Suppressor macrophage (primary cell): ENCODE data around the gene MYL3.

Source experiments
- DNase-seq, 4 experiments: peaks; one replicate each; pipeline ENCODE4 v3.0.0-alpha.2; 2020 to 2022

The MYL3 gene

GRCh38 chr3:46899151-46900006 lies 36.1 kb upstream of the MYL3 start:
- DNase-seq = no peak

DNA sequence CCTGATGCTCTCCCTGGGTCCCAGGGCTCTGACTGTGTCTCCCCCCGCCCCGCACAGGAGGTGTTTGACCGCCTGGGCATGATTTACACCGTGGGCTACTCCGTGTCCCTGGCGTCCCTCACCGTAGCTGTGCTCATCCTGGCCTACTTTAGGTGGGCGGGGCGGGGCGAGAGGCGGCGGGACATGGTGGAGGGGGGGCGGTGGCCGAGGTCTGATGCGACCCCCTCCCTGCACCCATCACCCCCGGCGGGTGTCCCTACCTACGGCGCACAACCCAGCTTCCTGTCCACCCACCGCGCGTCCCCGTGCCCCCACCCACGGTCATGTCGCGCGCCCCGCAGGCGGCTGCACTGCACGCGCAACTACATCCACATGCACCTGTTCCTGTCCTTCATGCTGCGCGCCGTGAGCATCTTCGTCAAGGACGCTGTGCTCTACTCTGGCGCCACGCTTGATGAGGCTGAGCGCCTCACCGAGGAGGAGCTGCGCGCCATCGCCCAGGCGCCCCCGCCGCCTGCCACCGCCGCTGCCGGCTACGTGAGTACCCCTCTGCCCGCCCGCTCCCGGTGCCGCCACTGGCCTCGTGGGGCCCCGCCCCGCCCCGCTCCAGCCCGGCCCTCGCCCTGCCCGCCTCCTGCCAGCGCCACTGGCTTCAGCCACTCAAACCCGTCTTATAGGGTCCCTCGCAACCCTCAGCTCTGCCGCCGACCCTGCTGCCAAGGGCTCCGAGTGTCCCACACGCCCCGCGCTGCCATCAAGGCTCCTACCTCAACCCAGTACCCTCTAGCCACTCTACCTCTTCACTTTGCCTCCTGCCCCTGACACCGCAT lies 35.3 kb upstream of the MYL3 start:
- no peak for DNase-seq

DNA sequence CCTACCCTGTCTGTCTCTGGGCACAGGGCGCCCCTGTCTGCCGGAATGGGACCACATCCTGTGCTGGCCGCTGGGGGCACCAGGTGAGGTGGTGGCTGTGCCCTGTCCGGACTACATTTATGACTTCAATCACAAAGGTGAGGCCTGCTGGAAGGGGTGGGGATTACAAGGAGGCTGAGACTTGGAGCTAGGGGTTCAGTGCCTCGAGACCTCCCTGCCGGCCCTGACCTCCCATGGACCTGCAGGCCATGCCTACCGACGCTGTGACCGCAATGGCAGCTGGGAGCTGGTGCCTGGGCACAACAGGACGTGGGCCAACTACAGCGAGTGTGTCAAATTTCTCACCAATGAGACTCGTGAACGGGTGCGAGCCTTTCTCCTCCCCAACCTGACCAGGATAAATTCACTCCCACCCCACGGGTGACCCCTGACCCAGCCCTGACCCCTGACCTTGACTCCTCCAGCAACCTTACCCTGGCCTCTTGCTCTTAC lies 34.6 kb upstream of the MYL3 start:
- no peak for DNase-seq

- DNase-seq = no peak
Observed at GRCh38 chr3:46897031-46897430, 33.8 kb upstream of the MYL3 start.

DNA sequence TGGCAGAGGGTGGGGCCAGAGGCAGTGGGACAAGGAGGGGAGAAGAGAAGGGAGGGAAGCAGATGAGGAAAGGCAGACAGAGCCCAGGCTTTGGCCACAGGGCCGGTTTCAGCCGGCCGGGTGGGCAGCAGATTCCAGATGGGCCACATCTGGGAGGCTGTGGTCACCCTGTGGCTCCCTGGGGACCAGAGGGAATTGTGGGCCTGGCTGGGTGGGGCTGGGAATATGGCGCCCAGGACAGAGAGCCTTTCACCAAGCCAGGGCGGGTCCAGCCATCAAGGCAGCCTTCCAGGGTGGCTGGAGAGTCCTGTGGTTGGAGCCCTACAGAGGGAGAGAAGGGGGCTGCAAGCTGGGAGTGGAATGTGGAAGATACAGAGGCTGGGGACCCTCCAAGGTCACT lies 33.1 kb upstream of the MYL3 start:
- DNase-seq = no peak

- no peak for DNase-seq
Observed at GRCh38 chr3:46895761-46896160, 32.5 kb upstream of the MYL3 start.

GRCh38 chr3:46895204-46895660 lies 32.0 kb upstream of the MYL3 start:
- DNase-seq = peak; percentile 60 to 85 (median 73)

DNA sequence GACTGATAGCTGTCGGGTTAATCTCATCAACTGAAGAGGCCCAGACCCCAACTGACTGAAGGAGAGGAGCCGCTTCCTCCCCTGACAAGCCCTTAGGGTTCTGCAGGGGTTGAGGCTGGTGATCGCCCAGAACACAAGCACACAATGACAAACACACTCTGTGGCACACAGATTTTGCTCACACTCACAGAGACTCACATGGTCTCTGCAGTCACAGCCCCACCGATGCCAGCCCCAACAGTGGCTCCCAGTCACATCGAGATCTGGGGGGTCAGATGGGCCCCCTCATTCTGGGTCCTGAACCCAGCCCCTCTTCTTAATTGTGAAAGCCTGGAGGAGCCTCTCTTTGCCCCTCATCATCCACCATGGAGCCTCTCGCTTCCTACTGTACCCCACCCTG lies 31.0 kb upstream of the MYL3 start:
- DNase-seq = no peak

DNA sequence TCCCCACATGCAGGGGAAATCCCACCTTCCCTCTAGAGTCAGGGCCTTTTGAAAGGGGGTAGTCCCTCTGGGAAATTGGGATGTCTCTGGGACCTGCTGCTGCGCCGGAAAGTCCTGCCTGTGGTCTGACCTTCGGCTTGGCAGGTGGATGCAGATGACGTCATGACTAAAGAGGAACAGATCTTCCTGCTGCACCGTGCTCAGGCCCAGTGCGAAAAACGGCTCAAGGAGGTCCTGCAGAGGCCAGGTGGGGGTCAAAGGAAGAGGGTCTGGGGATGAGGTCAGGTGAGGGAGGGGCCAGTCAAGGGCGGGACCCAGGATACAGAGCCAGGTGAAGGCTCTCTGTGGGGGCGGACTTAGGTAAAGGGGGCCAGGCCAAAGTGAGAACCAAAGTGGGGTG lies 30.5 kb upstream of the MYL3 start:
- no peak for DNase-seq

DNA sequence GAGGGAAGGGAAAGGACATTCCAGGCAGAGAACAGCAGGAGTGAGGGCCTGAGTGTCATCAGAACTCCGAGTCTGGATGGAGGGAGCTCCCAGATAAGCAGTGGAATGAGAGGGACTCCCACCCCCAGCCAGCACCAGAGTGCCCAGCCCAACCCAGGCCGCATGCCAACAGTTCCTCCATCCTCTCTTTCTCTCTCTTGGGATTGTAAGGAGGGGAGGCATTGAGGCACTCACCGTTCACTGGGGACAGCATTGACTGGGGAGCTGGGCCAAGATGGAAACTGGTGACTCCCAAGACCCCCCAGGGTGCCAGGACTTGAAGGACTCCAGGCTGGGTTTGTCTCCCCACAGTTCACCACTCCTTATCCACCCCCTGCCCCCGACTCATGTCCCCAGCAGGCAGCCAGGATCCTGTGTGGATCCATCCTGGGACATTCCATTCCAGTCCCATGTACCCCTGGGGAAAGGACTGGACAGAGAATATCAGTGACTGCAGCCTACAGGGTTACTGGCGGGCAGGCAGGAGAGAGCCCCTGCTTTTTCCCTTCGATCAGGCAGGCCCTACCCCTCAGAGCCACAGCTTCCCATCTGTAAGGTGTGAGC lies 30.0 kb upstream of the MYL3 start:
- no peak for DNase-seq

- peak; percentile 78 to 89 (median 84) for DNase-seq
Observed at GRCh38 chr3:46892285-46893145, 29.3 kb upstream of the MYL3 start.

DNA sequence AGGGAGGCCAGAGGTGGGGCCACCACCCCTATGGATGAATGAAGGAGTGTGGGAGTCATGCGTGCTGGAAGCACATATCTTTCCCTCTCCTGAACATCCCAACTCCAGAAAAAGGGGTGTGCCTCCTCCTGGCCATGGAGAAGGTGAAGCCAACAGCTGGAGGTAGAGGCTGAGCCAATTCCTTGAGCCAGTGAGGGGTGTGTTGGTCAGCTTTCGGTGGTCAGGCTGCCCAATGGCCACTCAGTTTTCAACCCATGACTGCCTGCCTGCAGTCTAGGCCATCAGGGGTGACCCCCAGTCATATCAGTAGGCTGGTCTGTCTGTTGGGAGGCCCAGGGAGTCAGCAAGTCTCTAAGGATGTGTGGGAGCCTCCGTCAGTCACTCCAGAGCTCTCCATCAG lies 27.9 kb upstream of the MYL3 start:
- no peak for DNase-seq

- DNase-seq = no peak
Observed at GRCh38 chr3:46890132-46890531, 26.9 kb upstream of the MYL3 start.

DNA sequence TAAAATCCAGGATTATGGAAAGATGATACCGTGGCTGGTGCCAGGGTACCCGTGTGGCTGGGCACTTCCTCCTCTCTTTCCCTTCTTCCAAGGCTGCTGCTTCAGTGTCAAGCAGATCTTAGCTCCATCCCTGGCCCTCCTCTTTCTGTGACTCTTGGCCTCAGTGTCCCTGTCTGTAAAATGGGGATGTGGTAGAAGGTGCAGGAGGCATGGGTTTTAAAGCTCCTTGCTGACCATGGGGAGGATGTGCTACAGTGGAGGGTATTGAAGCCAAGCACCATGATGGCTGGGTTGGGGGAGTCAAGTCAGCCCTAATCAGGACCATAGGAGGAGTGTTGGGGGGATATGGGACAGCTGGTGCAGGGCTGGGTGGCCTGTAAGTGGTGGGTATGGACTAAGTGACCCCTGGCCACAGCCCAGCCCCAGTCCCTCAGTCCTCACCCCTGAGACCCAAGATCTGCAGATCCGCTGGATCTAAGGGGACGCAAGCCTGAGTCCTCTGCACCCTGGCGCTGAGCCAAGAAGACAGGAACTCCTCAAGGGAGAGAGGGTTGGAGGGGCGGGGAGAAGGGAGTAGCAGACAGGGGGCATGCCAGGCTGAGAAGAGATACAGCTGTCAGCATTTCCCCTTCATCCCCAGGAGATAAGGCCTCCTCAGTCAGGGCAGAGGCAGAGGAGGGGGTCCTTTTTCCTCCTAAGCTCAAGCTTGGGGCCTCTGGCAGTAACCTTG lies 26.3 kb upstream of the MYL3 start:
- peak in 1 of 4 experiments; percentile 32 for DNase-seq

DNA sequence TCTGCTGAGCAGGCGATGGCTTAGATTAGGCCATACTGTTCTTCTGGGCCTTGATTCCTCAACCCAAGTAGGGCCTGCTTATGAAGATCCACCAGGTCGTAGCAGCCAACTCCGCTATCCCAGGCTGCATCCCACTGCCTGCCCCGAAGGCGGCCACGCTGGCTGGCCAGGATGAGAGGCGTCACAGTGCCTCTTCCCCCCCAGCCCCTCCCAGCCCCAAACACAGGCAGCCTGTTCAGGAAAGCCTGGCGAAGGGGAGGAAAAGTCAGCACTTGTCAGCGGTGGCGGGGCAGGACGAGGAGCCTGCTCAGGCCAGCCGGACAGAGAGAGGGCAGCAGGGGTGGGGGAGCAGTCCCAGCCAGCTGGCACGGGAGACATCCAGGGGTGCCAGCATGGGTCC lies 25.5 kb upstream of the MYL3 start:
- DNase-seq = no peak

DNA sequence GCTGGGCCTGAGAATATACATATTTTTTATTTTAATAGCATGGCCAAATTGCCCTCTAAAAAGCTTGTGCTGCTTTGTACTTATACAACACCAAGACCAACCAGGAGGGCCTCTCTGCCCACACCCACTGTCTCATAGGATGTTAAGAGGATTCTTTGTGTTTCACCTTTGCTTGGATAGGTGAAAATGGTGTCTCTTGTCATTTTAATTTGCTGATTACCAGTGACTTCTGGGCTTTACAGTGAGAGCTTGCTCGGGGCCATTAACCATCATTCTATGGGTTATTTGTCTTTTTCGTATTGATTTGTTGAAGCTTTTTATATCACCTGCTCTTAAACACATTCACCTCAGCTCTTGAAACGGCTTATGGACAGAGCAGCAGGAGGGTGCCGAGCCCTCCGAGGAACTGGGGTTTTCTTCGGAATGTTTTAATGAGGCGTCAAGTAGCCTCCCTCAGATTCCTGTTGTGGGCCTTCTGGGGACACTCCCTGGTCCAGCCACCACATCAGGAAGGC lies 24.8 kb upstream of the MYL3 start:
- no peak for DNase-seq

DNA sequence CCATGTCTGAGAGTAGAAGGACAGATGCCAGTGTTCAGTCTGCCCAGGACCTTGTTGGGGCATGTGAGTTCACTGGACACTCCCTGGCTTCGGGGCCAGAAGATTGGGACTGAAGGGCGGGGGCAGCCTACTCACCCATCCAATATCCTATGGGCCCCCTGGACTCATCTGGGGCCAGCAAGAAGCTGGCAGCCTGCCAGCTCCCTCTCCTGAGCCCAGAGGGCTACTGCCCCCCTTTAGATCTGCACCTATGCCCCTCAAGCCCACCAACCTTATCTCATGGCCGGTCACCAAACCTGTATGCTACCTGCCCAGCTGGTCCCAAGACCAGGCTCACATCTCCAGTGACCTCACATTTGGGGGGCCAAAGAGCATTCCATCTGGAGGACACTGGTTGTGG lies 22.4 kb upstream of the MYL3 start:
- no peak for DNase-seq

DNA sequence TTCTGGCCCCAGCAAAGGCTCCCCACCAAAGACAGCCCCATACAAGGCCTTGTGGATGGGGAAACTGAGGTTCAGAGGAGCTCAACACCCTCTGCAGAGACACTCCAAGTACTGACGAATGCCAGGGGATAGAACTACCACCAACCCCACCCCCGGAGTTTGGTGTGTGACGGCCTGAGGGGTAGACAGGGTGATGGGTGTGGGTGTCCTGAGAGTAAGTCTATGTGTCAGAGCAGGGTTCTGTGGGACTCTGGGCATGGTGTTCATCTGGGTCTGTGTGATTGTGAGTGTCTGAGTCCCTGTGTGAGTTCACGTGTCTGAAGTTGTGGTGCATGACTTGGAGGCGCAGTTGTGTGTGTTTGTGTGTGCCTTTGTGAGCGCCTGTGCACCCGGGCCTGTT lies 21.7 kb upstream of the MYL3 start:
- DNase-seq = no peak

DNA sequence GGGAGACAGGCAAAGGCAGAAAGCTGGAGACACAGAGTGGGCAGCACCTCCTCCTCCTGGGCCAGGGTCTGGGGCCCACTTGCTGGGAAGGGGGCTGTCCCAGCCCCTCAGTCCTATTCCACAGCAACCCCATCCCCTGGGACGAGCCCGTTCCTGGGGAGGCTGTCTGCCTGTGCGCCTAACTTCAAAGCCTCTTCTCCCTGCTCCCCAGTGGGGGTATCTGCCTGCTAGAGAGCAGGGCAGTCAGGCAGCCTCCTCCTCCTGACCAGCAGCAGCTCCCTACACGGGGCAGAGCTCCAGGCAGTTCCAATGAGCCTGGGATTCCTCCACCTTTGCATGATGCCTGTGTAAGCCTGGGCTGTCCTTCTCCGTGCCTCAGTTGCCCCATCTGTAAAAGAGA lies 21.2 kb upstream of the MYL3 start:
- DNase-seq = no peak

DNA sequence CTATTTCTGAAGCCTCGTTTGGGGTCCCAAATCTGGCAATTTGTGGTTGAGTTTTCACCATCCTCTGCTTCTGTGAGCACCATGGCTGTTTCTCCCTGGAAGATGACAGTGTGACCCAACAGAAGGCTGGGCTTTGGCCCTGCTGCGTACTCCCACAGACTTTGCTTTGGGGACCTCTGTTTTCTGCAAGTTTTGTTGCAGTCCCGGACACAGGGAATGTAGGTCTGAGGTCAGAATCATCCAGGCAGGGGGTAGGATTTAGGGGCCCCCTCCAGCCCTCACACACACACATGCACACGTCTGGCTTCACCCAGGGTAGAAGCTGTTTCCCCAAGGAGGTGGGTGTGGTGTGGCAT lies 20.6 kb upstream of the MYL3 start:
- no peak for DNase-seq
